HCT116 (cell line): ENCODE measurements around the gene MYO7B. TPM values are rescaled to one million over a fixed set of nuclear protein-coding genes. Genes with fewer than 3 reads are reported as not detected.

ENCODE experiments used
- ATAC-seq: fragments of 200-7000 bp; cut with Tn5 transposase; 2 replicates; pipeline ENCODE4 v1.9.1; 2020; ENCODE audit warnings: mild to moderate bottlenecking, moderate library complexity
- BruUV-seq: library from RNA; stranded (reverse); fragments of 400-500 nt; replicated peaks from 2 replicates; lab custom pipeline; 2021; lab: Mats Ljungman, UMichigan
- CTCF ChIA-PET: fragments of 300-600 bp; sonication (Branson Sonifier 250); formaldehyde crosslinking; loops from one replicate; lab custom pipeline; 2021; ENCODE audit warnings: antibody characterized with exemption; lab: Charles Lee
- POLR2A ChIA-PET: fragments of 300-600, 350-600 bp; sonication (Branson Sonifier 250); formaldehyde crosslinking; loops from one replicate; lab custom pipeline; 2021; ENCODE audit warnings: antibody characterized with exemption; lab: Charles Lee
- RAD21 ChIA-PET, 2 experiments: fragments of 300-600 bp; sonication (Branson Sonifier 250); formaldehyde crosslinking; loops; one replicate each; lab custom pipeline; 2023; ENCODE audit warnings: low total read pairs in 2 of 2; ENCODE audit not compliant: uncharacterized antibody in 2 of 2, unreplicated experiment in 2 of 2, low non-redundant PET in 1 of 2; lab: Charles Lee
- DNase-seq: peaks from one replicate; pipeline ENCODE4 v3.0.0-alpha.2; 2010; ENCODE audit warnings: low read depth, low spot score
- H2AFZ ChIP-seq: fragments of 200-600 bp; shearing (Covaris generic), sonication (generic); 2 replicates; pipeline ENCODE4 v1.6.1; 2017; ENCODE audit warnings: low read depth, mixed run types, mixed read lengths, antibody characterized with exemption, low read length; ENCODE audit not compliant: poor library complexity, severe bottlenecking
- H3K27ac ChIP-seq: 2 replicates; pipeline ENCODE4 v1.5.1; 2012; ENCODE audit warnings: low read depth, low read length
- H3K27me3 ChIP-seq: fragments of 200-600 bp; sonication (generic); 2 replicates; pipeline ENCODE4 v1.6.1; 2016; ENCODE audit warnings: mixed run types, low read length, mixed read lengths; ENCODE audit not compliant: insufficient read depth
- H3K36me3 ChIP-seq, 2 experiments: fragments of 200-500 bp in 1 of 2; fragments of 200-600 bp in 1 of 2; sonication (Bioruptor generic) in 1 of 2; sonication (generic) in 1 of 2; 2 replicates each; pipeline versions ENCODE4 v1.5.1 to v1.6.1; 2014 to 2016; ENCODE audit warnings: low read length in 2 of 2, inconsistent platforms in 1 of 2, mixed read lengths in 1 of 2, mixed run types in 1 of 2; ENCODE audit not compliant: insufficient read depth in 2 of 2, control insufficient read depth in 1 of 2
- H3K4me1 ChIP-seq, 2 experiments: fragments of 200-600 bp in 1 of 2; sonication (generic) in 1 of 2; 2 replicates each; pipeline versions ENCODE4 v1.5.1 to v1.6.1; 2012 to 2017; ENCODE audit warnings: low read length in 2 of 2, inconsistent platforms in 1 of 2, mild to moderate bottlenecking in 1 of 2, mixed read lengths in 1 of 2, mixed run types in 1 of 2, moderate library complexity in 1 of 2; ENCODE audit not compliant: insufficient read depth in 2 of 2, control insufficient read depth in 1 of 2
- H3K4me2 ChIP-seq: fragments of 200-600 bp; sonication (generic); 2 replicates; pipeline ENCODE4 v1.6.1; 2017; ENCODE audit warnings: mixed run types, low read length, mixed read lengths
- H3K4me3 ChIP-seq, 2 experiments: fragments of 200-600 bp in 1 of 2; sonication (generic) in 1 of 2; replicated peaks in 1 of 2; 2 replicates each; pipeline ENCODE4 v1.5.1; 2011 to 2016; ENCODE audit warnings: low read length in 2 of 2, control low read depth in 1 of 2, low read depth in 1 of 2, mild to moderate bottlenecking in 1 of 2, mixed read lengths in 1 of 2, mixed run types in 1 of 2
- H3K79me2 ChIP-seq: fragments of 200-600 bp; sonication (generic); 2 replicates; pipeline ENCODE4 v1.6.1; 2017; ENCODE audit warnings: mild to moderate bottlenecking, mixed run types, low read length, moderate library complexity, mixed read lengths; ENCODE audit not compliant: insufficient read depth
- H3K9ac ChIP-seq: fragments of 200-600 bp; sonication (generic); 2 replicates; pipeline ENCODE4 v1.6.1; 2016; ENCODE audit warnings: low read length, mixed read lengths
- H3K9me2 ChIP-seq: fragments of 200-600 bp; sonication (generic), shearing (Covaris generic); 2 replicates; pipeline ENCODE4 v1.6.1; 2017; ENCODE audit warnings: mixed run types, mild to moderate bottlenecking, moderate library complexity; ENCODE audit not compliant: insufficient read depth
- H3K9me3 ChIP-seq, 2 experiments: fragments of 200-500 bp in 1 of 2; fragments of 200-600 bp in 1 of 2; sonication (Bioruptor generic) in 1 of 2; sonication (generic) in 1 of 2; 2 replicates each; pipeline ENCODE4 v1.6.1; 2014 to 2017; ENCODE audit warnings: low read length in 2 of 2, mixed read lengths in 2 of 2, inconsistent platforms in 1 of 2, low read depth in 1 of 2, mild to moderate bottlenecking in 1 of 2, mixed run types in 1 of 2, moderate library complexity in 1 of 2; ENCODE audit not compliant: control insufficient read depth in 1 of 2, insufficient read depth in 1 of 2
- H4K20me1 ChIP-seq: fragments of 200-600 bp; sonication (generic), shearing (Covaris generic); 2 replicates; pipeline ENCODE4 v1.6.1; 2017; ENCODE audit warnings: mixed run types, mild to moderate bottlenecking, moderate library complexity; ENCODE audit not compliant: insufficient read depth
- CEBPB ChIP-seq: IDR thresholded peaks from 2 replicates; pipeline ENCODE4 v1.6.1; 2012; ENCODE audit warnings: low read depth
- EGR1 ChIP-seq: IDR thresholded peaks from 2 replicates; pipeline ENCODE4 v1.6.1; 2012; ENCODE audit warnings: low read depth
- ELF1 ChIP-seq: IDR thresholded peaks from 2 replicates; pipeline ENCODE4 v1.6.1; 2012; ENCODE audit warnings: low read depth, borderline replicate concordance
- EZH2 ChIP-seq: fragments of 200-600 bp; sonication (generic); IDR thresholded peaks from 2 replicates; pipeline ENCODE4 v1.6.1; 2017; ENCODE audit warnings: antibody characterized with exemption, mixed run types
- FOSL1 ChIP-seq: IDR thresholded peaks from 2 replicates; pipeline ENCODE4 v1.6.1; 2012; ENCODE audit warnings: low read depth
- JUND ChIP-seq: IDR thresholded peaks from 2 replicates; pipeline ENCODE4 v1.6.1; 2012
- POLR2A ChIP-seq: IDR thresholded peaks from 2 replicates; pipeline ENCODE4 v1.7.0; 2011; ENCODE audit warnings: borderline replicate concordance; ENCODE audit not compliant: insufficient read depth, insufficient read length; ENCODE audit errors: extremely low read depth
- POLR2AphosphoS5 ChIP-seq: IDR thresholded peaks from 2 replicates; pipeline ENCODE4 v1.6.1; 2011; ENCODE audit warnings: mild to moderate bottlenecking, low read depth, low read length, moderate library complexity
- RAD21 ChIP-seq: IDR thresholded peaks from 2 replicates; pipeline ENCODE4 v1.6.1; 2012; ENCODE audit warnings: low read depth, mild to moderate bottlenecking
- SIN3A ChIP-seq: IDR thresholded peaks from 2 replicates; pipeline ENCODE4 v1.6.1; 2012; ENCODE audit warnings: low read depth
- SP1 ChIP-seq: IDR thresholded peaks from 2 replicates; pipeline ENCODE4 v1.6.1; 2012; ENCODE audit warnings: low read depth
- SRF ChIP-seq: IDR thresholded peaks from 2 replicates; pipeline ENCODE4 v1.6.1; 2012; ENCODE audit warnings: low read depth
- TCF7L2 ChIP-seq: IDR thresholded peaks from 2 replicates; pipeline ENCODE4 v1.7.0; 2011; ENCODE audit warnings: borderline replicate concordance, inconsistent platforms; ENCODE audit not compliant: insufficient read depth, insufficient read length; ENCODE audit errors: extremely low read depth
- YY1 ChIP-seq: IDR thresholded peaks from 2 replicates; pipeline ENCODE4 v1.6.1; 2011; ENCODE audit warnings: low read length, low read depth, moderate library complexity, mild to moderate bottlenecking; ENCODE audit not compliant: insufficient replicate concordance; ENCODE audit errors: extremely low read depth
- ZFX ChIP-seq: fragments of 450-650 bp; IDR thresholded peaks from 2 replicates; pipeline ENCODE4 v1.6.1; 2017
- ZNF274 ChIP-seq: fragments of 200-500 bp; sonication (Bioruptor generic); IDR thresholded peaks from 2 replicates; pipeline ENCODE4 v1.6.1; 2014; ENCODE audit warnings: mild to moderate bottlenecking, low read depth, low read length, inconsistent platforms
- intact Hi-C: fragments of 100-400 bp; cut with micrococcal nuclease; formaldehyde crosslinking; loops from 2 replicates; pipeline ENCODE4 v1.10.0; 2022
- total RNA-seq: library from RNA; stranded (reverse); gene quantifications from one replicate; pipeline ENCODE4 v1.2.1, GENCODE V29; 2021; ENCODE audit not compliant: unreplicated experiment
- TF ChIP-seq, protein P1 (sequence below): IDR thresholded peaks from 2 replicates; pipeline ENCODE4 v1.6.1; 2012
- TF ChIP-seq, protein P2 (sequence below): IDR thresholded peaks from 2 replicates; pipeline ENCODE4 v1.6.1; 2012

Gene MYO7B
- total RNA-seq, 1 experiment from 2014 or later, result 0.07 TPM

DNA sequence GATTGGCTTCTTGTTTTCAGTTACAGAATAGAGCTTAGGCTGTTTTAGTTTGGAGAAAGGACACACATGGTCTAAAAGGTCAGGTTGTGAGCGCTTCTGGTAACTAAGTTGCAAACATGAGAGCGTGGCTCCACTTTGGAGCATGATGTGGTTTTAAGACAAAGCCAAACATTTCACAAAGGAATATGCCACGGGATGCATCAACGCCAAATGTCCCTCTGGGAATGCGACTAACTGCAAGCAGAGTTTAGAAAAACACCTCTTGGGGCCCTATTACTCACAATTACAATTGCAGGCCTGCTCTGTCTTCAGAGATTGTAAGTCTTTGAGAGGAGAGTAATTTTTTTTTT is 25.4 kb downstream of the MYO7B start:
- H3K4me2 ChIP-seq, result no peak overlapping the region
- no peak overlapping the region for H3K27ac ChIP-seq
- 0 out of 2 replicates have a peak, but pooled peaks cover 8% of the 10 kb centered on the region for H3K27me3 ChIP-seq
- no peak overlapping the region for H3K9ac ChIP-seq
- H4K20me1 ChIP-seq, result no peaks in the 10 kb centered on the region
- DNase-seq (no peak), ATAC-seq (no peak)
- TF ChIP-seq JUND (no peak), ZNF274 (no peak), RAD21 (no peak), ZFX (no peak), SRF (no peak), SIN3A (no peak), TCF7L2 (no peak), CEBPB (no peak), EGR1 (no peak), POLR2A (no peak), EZH2 (no peak), ELF1 (no peak), FOSL1 (no peak), POLR2AphosphoS5 (no peak), YY1 (no peak), SP1 (no peak)
- TF ChIP-seq, protein P1, sequence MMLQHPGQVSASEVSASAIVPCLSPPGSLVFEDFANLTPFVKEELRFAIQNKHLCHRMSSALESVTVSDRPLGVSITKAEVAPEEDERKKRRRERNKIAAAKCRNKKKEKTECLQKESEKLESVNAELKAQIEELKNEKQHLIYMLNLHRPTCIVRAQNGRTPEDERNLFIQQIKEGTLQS, result no peak
- TF ChIP-seq, protein P2, sequence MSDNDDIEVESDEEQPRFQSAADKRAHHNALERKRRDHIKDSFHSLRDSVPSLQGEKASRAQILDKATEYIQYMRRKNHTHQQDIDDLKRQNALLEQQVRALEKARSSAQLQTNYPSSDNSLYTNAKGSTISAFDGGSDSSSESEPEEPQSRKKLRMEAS, result no peak
- H3K36me3 ChIP-seq, result no peaks in the 10 kb centered on the region
- no peaks in the 10 kb centered on the region for H3K9me2 ChIP-seq
- ChIA-PET RAD21 (no interaction called here), POLR2A (no interaction called here), CTCF (no interaction called here)
- H3K79me2 ChIP-seq, result no peaks in the 10 kb centered on the region
- no peaks in the 10 kb centered on the region for H3K9me3 ChIP-seq
- H3K4me3 ChIP-seq, result no peak overlapping the region
- intact Hi-C loops, result no loop called here
- BruUV-seq, result no TSS peak
- no peaks in the 10 kb centered on the region for H3K4me1 ChIP-seq
- H2AFZ ChIP-seq, result no peak overlapping the region
